ENCODE data around the gene CATSPERE. TPM values are rescaled to one million over a fixed set of nuclear protein-coding genes. Genes with fewer than 3 reads are reported as not detected.
"Not testable (repeated sequence)": the region's sequence is repeated elsewhere in the genome, so short reads cannot be mapped to it uniquely, and the experiment has no call there.

The CATSPERE gene
- total RNA-seq, 1 donor from 2014 or later, result 0.08 TPM

GRCh38 chr1:244502630-244503029, 41.6 kb downstream of the CATSPERE start:
- intact Hi-C loops (cut with micrococcal nuclease), result no loop called here
- Mint-ChIP-seq H3K4me3 (no peak overlapping the region), H3K27me3 (ENCODE audit: insufficient read depth) (peaks cover 3% of the 10 kb centered on the region), H3K4me1 (ENCODE audit: low read depth) (no peaks in the 10 kb centered on the region), H3K27ac (no peak overlapping the region), H3K9me3 (peaks cover 20% of the 10 kb centered on the region), H3K36me3 (ENCODE audit: low read depth) (no peaks in the 10 kb centered on the region)
- no peak for DNase-seq (ENCODE audit: low spot score)

GRCh38 chr1:244513493-244513892, 52.4 kb downstream of the CATSPERE start:
- H3K4me1 Mint-ChIP-seq (ENCODE audit: low read depth), result no peaks in the 10 kb centered on the region
- no peak overlapping the region for H3K27ac Mint-ChIP-seq
- H3K4me3 Mint-ChIP-seq, result no peak overlapping the region
- peaks cover 17% of the 10 kb centered on the region for H3K9me3 Mint-ChIP-seq
- intact Hi-C loops (cut with micrococcal nuclease), result no loop called here
- H3K36me3 Mint-ChIP-seq (ENCODE audit: low read depth), result no peaks in the 10 kb centered on the region
- no peak for DNase-seq (ENCODE audit: low spot score)
- no peaks in the 10 kb centered on the region for H3K27me3 Mint-ChIP-seq (ENCODE audit: insufficient read depth)

- H3K4me3 Mint-ChIP-seq, result no peak overlapping the region
- H3K27me3 Mint-ChIP-seq (ENCODE audit: insufficient read depth), result no peaks in the 10 kb centered on the region
- no peaks in the 10 kb centered on the region for H3K4me1 Mint-ChIP-seq (ENCODE audit: low read depth)
- H3K27ac Mint-ChIP-seq, result no peak overlapping the region
- no peaks in the 10 kb centered on the region for H3K36me3 Mint-ChIP-seq (ENCODE audit: low read depth)
- H3K9me3 Mint-ChIP-seq, result peaks cover 17% of the 10 kb centered on the region
- intact Hi-C loops (cut with micrococcal nuclease), result no loop called here
- DNase-seq (ENCODE audit: low spot score), result no peak
Observed at GRCh38 chr1:244515680-244516079, 54.6 kb downstream of the CATSPERE start.

- intact Hi-C loops (cut with micrococcal nuclease), result no loop called here
- peaks cover 6% of the 10 kb centered on the region for H3K9me3 Mint-ChIP-seq
- H3K4me1 Mint-ChIP-seq (ENCODE audit: low read depth), result no peaks in the 10 kb centered on the region
- H3K4me3 Mint-ChIP-seq, result no peak overlapping the region
- no peak for DNase-seq (ENCODE audit: low spot score)
- H3K36me3 Mint-ChIP-seq (ENCODE audit: low read depth), result no peaks in the 10 kb centered on the region
- no peak overlapping the region for H3K27ac Mint-ChIP-seq
- no peaks in the 10 kb centered on the region for H3K27me3 Mint-ChIP-seq (ENCODE audit: insufficient read depth)
Observed at GRCh38 chr1:244536316-244536715, 75.2 kb downstream of the CATSPERE start.

- H3K4me1 Mint-ChIP-seq (ENCODE audit: low read depth), result no peaks in the 10 kb centered on the region
- intact Hi-C loops (cut with micrococcal nuclease), result no loop called here
- H3K9me3 Mint-ChIP-seq, result peaks cover 12% of the 10 kb centered on the region
- H3K27ac Mint-ChIP-seq, result no peak overlapping the region
- no peaks in the 10 kb centered on the region for H3K36me3 Mint-ChIP-seq (ENCODE audit: low read depth)
- no peak overlapping the region for H3K4me3 Mint-ChIP-seq
- DNase-seq (ENCODE audit: low spot score), result no peak
- H3K27me3 Mint-ChIP-seq (ENCODE audit: insufficient read depth), result no peaks in the 10 kb centered on the region
Observed at GRCh38 chr1:244545511-244545910, 84.4 kb downstream of the CATSPERE start.

- Mint-ChIP-seq H3K4me1 (ENCODE audit: low read depth) (no peaks in the 10 kb centered on the region), H3K36me3 (ENCODE audit: low read depth) (no peaks in the 10 kb centered on the region), H3K9me3 (peaks cover 3% of the 10 kb centered on the region), H3K27ac (no peak overlapping the region), H3K4me3 (no peak overlapping the region), H3K27me3 (ENCODE audit: insufficient read depth) (no peaks in the 10 kb centered on the region)
- intact Hi-C loops (cut with micrococcal nuclease), result no loop called here
- DNase-seq (ENCODE audit: low spot score), result no peak
Observed at GRCh38 chr1:244548558-244549115, 87.6 kb downstream of the CATSPERE start.

GRCh38 chr1:244552336-244552735, 91.3 kb downstream of the CATSPERE start:
- no peak for DNase-seq (ENCODE audit: low spot score)
- Mint-ChIP-seq H3K9me3 (peaks cover 3% of the 10 kb centered on the region), H3K27ac (no peak overlapping the region), H3K4me3 (no peak overlapping the region), H3K27me3 (ENCODE audit: insufficient read depth) (no peaks in the 10 kb centered on the region), H3K4me1 (ENCODE audit: low read depth) (no peaks in the 10 kb centered on the region), H3K36me3 (ENCODE audit: low read depth) (no peaks in the 10 kb centered on the region)
- intact Hi-C loops (cut with micrococcal nuclease), result no loop called here

- H3K27ac Mint-ChIP-seq, result no peak overlapping the region
- H3K36me3 Mint-ChIP-seq (ENCODE audit: low read depth), result no peaks in the 10 kb centered on the region
- H3K27me3 Mint-ChIP-seq (ENCODE audit: insufficient read depth), result no peaks in the 10 kb centered on the region
- no peak for DNase-seq (ENCODE audit: low spot score)
- no peak overlapping the region for H3K4me3 Mint-ChIP-seq
- H3K4me1 Mint-ChIP-seq (ENCODE audit: low read depth), result no peaks in the 10 kb centered on the region
- intact Hi-C loops (cut with micrococcal nuclease), result no loop called here
- H3K9me3 Mint-ChIP-seq, result peaks cover 3% of the 10 kb centered on the region
Observed at GRCh38 chr1:244556263-244556662, 95.2 kb downstream of the CATSPERE start.

- no peak overlapping the region for H3K27ac Mint-ChIP-seq
Observed at GRCh38 chr1:244557565-244557964, 96.5 kb downstream of the CATSPERE start.

GRCh38 chr1:244559561-244559960, 98.5 kb downstream of the CATSPERE start:
- H3K36me3 Mint-ChIP-seq (ENCODE audit: low read depth), result no peaks in the 10 kb centered on the region
- no peaks in the 10 kb centered on the region for H3K27me3 Mint-ChIP-seq (ENCODE audit: insufficient read depth)
- H3K27ac Mint-ChIP-seq, result no peak overlapping the region
- no peaks in the 10 kb centered on the region for H3K4me1 Mint-ChIP-seq (ENCODE audit: low read depth)
- peaks cover 14% of the 10 kb centered on the region for H3K9me3 Mint-ChIP-seq
- intact Hi-C loops (cut with micrococcal nuclease), result no loop called here
- no peak for DNase-seq (ENCODE audit: low spot score)
- no peak overlapping the region for H3K4me3 Mint-ChIP-seq

More at GRCh38 chr1:244557565-244557964, 96.5 kb downstream of the CATSPERE start:
- H3K4me3 Mint-ChIP-seq, result no peak overlapping the region
- no peaks in the 10 kb centered on the region for H3K36me3 Mint-ChIP-seq (ENCODE audit: low read depth)
- intact Hi-C loops (cut with micrococcal nuclease), result no loop called here
- DNase-seq (ENCODE audit: low spot score), result no peak
- peaks cover 3% of the 10 kb centered on the region for H3K9me3 Mint-ChIP-seq
- no peaks in the 10 kb centered on the region for H3K27me3 Mint-ChIP-seq (ENCODE audit: insufficient read depth)
- H3K4me1 Mint-ChIP-seq (ENCODE audit: low read depth), result no peaks in the 10 kb centered on the region

GRCh38 chr1:244562877-244563276, 101.8 kb downstream of the CATSPERE start:
- H3K4me3 Mint-ChIP-seq; H3K27ac Mint-ChIP-seq; intact Hi-C loops (cut with micrococcal nuclease); H3K4me1 Mint-ChIP-seq (ENCODE audit: low read depth); H3K36me3 Mint-ChIP-seq (ENCODE audit: low read depth); H3K27me3 Mint-ChIP-seq (ENCODE audit: insufficient read depth); DNase-seq (ENCODE audit: low spot score): not testable (repeated sequence)
- H3K9me3 Mint-ChIP-seq, result peaks cover 19% of the 10 kb centered on the region

GRCh38 chr1:244573768-244574167, 112.7 kb downstream of the CATSPERE start:
- H3K36me3 Mint-ChIP-seq (ENCODE audit: low read depth), result no peaks in the 10 kb centered on the region
- no peak overlapping the region for H3K27ac Mint-ChIP-seq
- no peaks in the 10 kb centered on the region for H3K4me1 Mint-ChIP-seq (ENCODE audit: low read depth)
- peaks cover 42% of the 10 kb centered on the region for H3K9me3 Mint-ChIP-seq
- H3K4me3 Mint-ChIP-seq, result no peak overlapping the region
- no peak for DNase-seq (ENCODE audit: low spot score)
- intact Hi-C loops (cut with micrococcal nuclease), result no loop called here
- H3K27me3 Mint-ChIP-seq (ENCODE audit: insufficient read depth), result no peaks in the 10 kb centered on the region

GRCh38 chr1:244576259-244576892, 115.3 kb downstream of the CATSPERE start:
- no peak overlapping the region for H3K27ac Mint-ChIP-seq
- H3K36me3 Mint-ChIP-seq (ENCODE audit: low read depth), result no peaks in the 10 kb centered on the region
- intact Hi-C loops (cut with micrococcal nuclease), result no loop called here
- H3K4me1 Mint-ChIP-seq (ENCODE audit: low read depth), result no peaks in the 10 kb centered on the region
- H3K27me3 Mint-ChIP-seq (ENCODE audit: insufficient read depth), result no peaks in the 10 kb centered on the region
- DNase-seq (ENCODE audit: low spot score), result no peak
- H3K9me3 Mint-ChIP-seq, result peaks cover 38% of the 10 kb centered on the region
- H3K4me3 Mint-ChIP-seq, result no peak overlapping the region

GRCh38 chr1:244578205-244578604, 117.1 kb downstream of the CATSPERE start:
- DNase-seq (ENCODE audit: low spot score); H3K4me3 Mint-ChIP-seq; H3K36me3 Mint-ChIP-seq (ENCODE audit: low read depth); intact Hi-C loops (cut with micrococcal nuclease); H3K27me3 Mint-ChIP-seq (ENCODE audit: insufficient read depth); H3K4me1 Mint-ChIP-seq (ENCODE audit: low read depth); H3K27ac Mint-ChIP-seq: not testable (repeated sequence)
- peaks cover 34% of the 10 kb centered on the region for H3K9me3 Mint-ChIP-seq

Data from activated T-helper 1 cell treated with anti-CD3 and anti-CD28 coated beads, Interleukin-12 subunit alpha, Interleukin-12 subunit beta, Interleukin-2, Interleukin-4 antibody, amounts not matched to agents 30 ng/mL and 10 ng/mL and 1 ng/mL, durations not matched to agents 14 hours and 24 hours and 36 hours (primary cell).